ENCODE results near the gene EYA4.

The EYA4 gene

DNA sequence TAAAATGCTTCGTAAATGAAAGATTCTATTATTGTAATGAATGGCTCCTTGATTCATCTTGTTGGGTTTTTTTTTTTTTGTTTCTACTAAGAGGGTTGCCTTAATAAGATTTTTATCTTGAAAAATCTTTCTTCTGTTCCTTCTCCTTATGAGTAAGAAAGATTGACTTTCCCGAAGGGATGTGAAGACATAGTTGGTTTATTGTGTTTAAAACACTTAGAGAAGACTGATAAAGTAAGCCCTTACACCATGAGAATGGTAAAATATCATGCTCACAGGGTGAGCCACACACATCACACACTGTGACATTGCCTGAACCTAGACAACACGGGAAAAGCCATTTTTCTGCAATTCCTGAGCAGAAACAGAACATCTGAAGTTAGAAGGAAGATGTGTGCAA lies 330.5 kb downstream of the EYA4 start:
- no peak for DNase-seq (ENCODE audit: extremely low read depth, low read depth)
- TF ChIP-seq, protein P1, sequence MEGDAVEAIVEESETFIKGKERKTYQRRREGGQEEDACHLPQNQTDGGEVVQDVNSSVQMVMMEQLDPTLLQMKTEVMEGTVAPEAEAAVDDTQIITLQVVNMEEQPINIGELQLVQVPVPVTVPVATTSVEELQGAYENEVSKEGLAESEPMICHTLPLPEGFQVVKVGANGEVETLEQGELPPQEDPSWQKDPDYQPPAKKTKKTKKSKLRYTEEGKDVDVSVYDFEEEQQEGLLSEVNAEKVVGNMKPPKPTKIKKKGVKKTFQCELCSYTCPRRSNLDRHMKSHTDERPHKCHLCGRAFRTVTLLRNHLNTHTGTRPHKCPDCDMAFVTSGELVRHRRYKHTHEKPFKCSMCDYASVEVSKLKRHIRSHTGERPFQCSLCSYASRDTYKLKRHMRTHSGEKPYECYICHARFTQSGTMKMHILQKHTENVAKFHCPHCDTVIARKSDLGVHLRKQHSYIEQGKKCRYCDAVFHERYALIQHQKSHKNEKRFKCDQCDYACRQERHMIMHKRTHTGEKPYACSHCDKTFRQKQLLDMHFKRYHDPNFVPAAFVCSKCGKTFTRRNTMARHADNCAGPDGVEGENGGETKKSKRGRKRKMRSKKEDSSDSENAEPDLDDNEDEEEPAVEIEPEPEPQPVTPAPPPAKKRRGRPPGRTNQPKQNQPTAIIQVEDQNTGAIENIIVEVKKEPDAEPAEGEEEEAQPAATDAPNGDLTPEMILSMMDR (IDR thresholded peaks at IDR 0.05; ENCODE audit: low read depth, low read length, missing control alignments) = no peak
- H3K4me3 ChIP-seq (replicated peaks; ENCODE audit: low read depth, low read length) = no peak overlapping the region

DNA sequence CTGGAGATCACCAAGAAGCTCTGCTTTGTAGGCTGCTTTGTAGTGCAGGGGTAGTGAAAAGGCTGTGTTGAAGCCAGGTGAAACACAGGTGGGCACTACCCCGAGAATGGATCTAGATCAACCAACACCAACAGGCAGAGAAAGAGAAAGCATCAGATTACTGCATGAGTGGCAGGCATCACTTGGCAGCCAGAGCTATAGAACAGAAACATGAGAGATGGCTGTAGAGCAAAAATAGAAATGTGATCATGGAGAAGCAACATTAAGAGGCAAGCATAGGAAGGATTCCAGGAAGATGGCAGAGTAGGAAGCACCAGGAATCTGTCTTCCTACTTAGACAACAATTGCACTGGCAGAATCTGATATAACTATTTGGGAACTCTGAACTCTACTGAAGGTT lies 336.7 kb downstream of the EYA4 start:
- DNase-seq (ENCODE audit: extremely low read depth, low read depth) = no peak
- TF ChIP-seq, protein P1 (IDR thresholded peaks at IDR 0.05; ENCODE audit: low read depth, low read length, missing control alignments) = no peak
- no peak overlapping the region for H3K4me3 ChIP-seq (replicated peaks; ENCODE audit: low read depth, low read length)

Measured in HFF-Myc (cell line).